PC-9 (cell line): Measurements from ENCODE around the gene CAMTA1.

Experiments used
- EZH2 ChIP-seq: fragments of 200-600 bp; sonication (generic); IDR thresholded peaks from 2 replicates; pipeline ENCODE4 v1.8.0; 2017; ENCODE audit warnings: antibody characterized with exemption, low read depth
- TF ChIP-seq, protein P1 (sequence below): fragments of 200-600 bp; sonication (generic); conservative IDR thresholded peaks from 2 replicates; pipeline ENCODE4 v1.6.1; 2017; ENCODE audit warnings: mixed run types, antibody characterized with exemption, mild to moderate bottlenecking, moderate library complexity

DNA sequence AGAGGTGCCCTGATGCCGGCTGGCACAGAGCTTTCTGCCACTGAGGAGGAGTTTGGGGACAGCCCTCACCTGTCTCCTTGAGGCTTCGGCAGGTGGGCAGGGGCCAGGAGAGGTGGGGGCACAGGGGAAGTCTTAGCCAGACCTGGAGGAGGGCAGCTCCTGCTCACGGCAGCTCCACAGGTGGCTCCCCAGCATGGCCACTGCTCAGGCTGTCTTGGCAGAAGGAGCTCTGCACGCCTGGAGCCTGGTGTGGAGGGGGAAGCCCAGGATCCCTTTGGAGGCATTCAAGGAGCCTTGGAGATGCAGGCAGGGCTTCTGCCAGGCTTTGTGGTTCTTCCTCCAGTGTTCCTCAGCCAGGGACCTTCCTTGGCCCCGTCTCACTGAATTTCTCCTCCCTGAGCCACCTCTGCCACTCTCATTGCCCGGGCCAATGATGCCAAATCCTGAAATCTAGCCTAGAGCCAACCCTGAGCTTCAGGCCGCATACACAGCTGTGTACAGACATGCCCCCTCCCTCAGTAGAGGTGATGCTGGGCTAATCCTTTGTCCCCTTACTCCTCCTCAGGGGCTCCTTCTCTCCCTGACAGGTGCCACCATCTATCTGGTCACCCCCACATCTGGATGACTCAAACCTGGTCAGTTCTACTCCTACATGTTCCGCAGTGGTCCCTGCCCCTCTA is 734.1 kb downstream of the CAMTA1 start:
- TF ChIP-seq, protein P1, sequence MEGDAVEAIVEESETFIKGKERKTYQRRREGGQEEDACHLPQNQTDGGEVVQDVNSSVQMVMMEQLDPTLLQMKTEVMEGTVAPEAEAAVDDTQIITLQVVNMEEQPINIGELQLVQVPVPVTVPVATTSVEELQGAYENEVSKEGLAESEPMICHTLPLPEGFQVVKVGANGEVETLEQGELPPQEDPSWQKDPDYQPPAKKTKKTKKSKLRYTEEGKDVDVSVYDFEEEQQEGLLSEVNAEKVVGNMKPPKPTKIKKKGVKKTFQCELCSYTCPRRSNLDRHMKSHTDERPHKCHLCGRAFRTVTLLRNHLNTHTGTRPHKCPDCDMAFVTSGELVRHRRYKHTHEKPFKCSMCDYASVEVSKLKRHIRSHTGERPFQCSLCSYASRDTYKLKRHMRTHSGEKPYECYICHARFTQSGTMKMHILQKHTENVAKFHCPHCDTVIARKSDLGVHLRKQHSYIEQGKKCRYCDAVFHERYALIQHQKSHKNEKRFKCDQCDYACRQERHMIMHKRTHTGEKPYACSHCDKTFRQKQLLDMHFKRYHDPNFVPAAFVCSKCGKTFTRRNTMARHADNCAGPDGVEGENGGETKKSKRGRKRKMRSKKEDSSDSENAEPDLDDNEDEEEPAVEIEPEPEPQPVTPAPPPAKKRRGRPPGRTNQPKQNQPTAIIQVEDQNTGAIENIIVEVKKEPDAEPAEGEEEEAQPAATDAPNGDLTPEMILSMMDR: no peak
- no peak for TF ChIP-seq EZH2
